CD4-positive, alpha-beta T cell treated with Interleukin-10 for 1 hour (primary cell): Measurements from ENCODE around the gene GNLY.
"Not testable (repeated sequence)": the region's sequence is repeated elsewhere in the genome, so short reads cannot be mapped to it uniquely, and the experiment has no call there.

ENCODE experiments used
- DNase-seq: peaks from one replicate; pipeline ENCODE4 v3.0.0-alpha.2; 2020

GNLY gene

DNA sequence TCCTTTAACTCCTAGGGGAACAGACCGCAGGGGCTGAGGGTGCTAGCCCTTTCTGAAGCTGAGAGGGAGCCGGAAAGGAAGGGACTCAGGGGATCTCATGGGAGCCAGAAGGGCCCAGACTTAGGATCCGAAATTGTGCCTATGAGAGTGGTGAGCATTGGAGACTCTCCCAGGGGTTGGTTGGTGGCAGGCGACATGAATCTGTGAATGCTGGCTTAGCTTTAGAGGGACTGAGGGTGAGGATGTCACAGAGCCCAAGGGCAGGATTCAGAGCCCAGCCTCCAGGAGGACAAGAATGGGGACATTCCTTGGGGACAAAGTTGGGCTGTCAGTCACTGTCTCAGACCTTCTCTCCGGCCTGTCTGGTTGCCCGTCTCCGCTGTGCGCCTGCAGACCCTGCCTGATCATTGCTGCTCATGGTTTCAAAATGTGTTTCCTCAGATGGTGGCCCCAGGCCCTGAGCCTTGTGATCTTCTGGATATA lies 17.5 kb downstream of the GNLY start:
- no peak for DNase-seq

DNA sequence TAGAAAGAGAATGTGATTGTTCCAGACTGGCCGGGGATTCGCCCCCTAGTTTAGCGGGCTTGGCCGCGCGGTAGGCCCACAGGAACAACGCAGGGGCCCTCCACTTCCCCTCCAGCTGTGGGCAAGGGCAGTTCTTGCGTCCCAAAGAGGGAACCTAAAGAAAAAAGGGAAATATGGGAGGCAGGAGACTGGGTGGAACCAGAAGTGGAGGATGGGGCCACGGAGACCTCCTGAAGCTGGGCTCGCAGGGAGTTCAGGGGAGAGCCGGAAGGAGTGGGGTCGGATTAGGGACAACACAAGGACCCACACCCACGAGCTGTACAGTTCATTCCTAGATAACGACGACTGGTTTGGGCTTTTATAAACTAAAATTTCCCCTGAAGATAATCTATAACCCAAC lies 18.2 kb downstream of the GNLY start:
- no peak for DNase-seq

DNA sequence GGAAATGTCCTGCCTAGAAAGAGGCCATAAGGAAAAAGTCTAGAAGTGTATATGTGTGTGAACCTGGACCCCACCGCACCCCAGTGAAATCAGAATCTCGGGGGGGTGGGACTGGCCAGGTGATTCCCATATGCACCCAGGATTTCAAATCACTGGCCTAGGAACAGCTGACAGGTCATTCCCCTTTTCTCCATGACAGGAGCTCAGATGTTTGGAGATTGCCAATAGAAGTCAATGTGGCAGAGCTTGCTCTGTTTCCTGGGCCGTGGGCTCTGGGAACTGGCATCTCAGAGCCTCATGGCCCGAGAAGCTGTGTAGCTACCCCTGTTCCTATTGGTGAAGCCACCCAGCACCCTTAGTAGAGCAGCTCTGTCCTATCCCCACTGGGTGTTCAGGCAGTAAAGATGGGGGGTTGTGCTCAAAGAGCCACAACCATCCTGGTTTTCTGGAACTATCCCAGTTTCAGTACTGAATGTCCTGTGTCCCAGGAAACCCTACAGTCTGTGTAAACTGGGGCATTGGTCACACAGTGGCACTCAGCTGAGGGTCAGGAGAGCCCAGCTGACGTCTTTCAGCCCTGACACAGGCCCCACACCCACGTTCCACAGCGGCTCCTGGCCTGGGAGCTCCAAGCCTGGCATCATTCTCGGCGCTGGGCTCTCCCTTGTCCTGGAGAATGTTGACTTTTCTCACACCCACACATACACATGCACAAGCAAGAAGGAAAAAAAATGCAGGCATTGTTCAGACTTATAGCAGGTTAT lies 18.9 kb downstream of the GNLY start:
- no peak for DNase-seq

DNA sequence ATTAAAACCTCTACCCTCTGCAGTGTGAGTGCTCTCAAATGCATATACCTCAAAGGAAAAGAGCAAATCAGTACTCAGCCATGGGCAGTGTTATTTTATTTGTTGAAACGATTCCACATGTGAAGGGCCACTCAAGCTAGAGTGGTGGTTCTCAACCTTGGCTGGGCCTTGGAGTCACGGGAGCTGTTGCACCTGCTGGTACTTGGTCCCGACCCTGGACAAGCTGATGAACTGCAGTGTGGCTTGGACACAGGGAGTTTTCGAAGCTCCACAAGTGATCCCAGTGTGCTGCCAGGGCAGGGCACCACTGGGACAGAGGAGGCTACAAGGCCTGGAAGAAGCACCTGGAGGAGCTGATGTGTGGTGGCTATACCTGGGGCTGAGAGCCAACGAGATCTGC lies 19.7 kb downstream of the GNLY start:
- DNase-seq: no peak

DNA sequence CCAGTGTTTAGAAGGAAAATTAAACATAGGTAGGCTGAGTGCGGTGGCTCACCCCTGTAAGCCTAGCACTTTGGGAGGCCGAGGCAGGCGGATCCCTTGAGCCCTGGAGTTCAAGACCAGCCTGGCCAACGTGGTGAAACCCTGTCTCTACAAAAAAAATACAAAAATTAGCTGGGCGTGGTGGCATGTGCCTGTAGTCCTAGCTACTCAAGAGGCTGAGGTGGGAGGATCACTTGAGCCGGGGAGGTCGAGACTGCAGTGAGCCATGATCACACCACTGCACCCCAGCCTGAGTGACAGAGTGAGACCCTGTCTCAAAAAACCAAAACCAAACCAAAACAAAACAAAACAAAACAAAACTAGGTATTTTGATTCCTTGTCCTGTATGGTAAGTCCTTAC lies 20.3 kb downstream of the GNLY start:
- DNase-seq: not testable (repeated sequence)

DNA sequence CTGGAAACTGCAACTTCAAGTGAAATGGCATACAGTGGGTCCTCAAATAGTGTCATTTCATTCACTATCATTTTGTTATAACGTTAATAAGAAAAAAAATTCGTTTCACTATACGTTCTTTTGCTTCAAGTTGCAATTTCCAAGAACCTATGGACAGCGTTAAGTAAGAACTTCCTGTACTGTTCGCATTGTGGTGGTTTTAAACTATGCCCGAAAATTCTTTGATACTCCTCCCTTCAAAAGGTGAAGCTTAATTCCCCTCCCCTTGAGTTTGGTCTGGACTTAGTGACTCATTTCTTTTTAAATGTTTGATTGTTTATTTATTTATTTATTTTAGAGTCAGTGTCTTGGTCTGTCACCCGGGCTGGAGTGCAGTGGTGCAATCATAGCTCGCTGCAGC lies 20.7 kb downstream of the GNLY start:
- no peak for DNase-seq

DNA sequence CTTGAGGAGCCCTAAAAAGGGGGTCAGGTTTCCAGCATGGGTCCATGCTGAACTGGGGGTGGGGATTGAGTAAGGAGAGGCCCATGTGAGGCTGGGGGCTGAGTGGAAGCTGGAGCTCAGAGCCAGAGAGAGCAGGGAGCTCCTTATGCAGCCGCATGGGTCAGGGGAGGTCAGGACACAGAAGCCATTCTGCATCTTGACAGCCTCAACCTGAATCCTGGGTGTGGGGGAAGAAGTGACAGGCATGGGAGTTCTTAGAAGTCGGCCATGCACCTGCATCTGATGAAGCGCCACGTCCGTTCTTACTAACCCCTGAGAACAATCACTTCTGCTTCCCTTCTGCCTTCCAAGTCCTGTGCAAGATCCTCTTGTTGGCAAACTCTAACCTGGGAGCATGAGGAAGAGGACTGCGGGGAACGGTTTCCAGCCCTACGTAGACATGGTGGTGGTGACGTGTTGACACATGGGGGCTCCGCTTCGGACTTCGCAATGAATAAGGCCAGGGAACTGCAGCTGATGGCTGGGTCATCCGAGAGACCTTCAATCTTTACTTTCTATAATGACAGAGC lies 22.3 kb downstream of the GNLY start:
- DNase-seq: no peak

DNA sequence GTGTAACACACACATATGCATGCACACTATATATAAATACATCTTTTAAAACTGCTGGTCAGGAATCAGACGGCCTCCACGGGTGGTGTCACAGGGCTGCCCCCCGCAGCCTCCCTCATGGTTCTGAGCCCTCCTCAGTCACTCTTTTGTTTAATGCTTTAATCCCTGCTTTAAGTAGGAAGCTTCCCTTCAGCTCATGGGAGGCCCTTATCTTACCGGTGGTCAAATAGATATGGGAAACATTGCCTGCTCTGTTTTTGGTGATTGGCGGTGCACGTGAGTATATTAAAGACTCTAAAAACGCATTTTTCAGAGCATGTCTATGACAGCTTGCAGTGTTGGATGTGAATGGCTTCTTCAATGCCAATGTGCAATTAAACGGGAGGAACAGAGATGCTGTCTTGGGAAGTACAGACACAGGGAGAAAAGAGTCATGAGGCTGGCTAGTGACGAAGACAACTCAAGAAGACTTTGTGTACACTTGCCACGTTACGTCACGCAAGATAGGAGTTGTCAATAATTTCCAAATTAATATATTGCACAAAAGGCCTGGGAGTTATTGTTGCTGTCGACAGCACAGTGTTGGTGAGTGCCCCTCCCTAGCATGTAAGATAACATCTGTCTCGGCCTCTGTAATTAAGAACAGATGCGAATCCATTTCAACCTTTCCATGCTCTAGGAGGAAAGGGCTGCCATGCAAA lies 23.3 kb downstream of the GNLY start:
- DNase-seq: no peak

DNA sequence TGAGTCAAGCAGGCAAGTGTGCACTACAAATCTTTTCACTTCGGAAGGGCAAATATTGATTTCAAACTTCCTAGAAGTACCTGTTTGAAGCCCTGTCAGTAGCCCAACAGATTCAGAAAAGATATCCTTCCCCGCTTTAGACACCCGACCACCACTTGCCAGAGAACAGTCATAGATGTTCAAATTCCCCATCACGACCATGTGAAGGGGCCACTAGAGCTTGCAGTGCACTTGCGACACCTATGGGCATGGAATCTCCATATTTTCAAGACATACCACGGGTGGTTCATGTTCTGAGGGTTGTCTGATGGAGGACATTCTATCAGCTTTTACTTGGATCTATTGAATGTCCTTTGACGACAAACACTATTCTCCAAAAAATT lies 23.8 kb downstream of the GNLY start:
- DNase-seq: no peak

DNA sequence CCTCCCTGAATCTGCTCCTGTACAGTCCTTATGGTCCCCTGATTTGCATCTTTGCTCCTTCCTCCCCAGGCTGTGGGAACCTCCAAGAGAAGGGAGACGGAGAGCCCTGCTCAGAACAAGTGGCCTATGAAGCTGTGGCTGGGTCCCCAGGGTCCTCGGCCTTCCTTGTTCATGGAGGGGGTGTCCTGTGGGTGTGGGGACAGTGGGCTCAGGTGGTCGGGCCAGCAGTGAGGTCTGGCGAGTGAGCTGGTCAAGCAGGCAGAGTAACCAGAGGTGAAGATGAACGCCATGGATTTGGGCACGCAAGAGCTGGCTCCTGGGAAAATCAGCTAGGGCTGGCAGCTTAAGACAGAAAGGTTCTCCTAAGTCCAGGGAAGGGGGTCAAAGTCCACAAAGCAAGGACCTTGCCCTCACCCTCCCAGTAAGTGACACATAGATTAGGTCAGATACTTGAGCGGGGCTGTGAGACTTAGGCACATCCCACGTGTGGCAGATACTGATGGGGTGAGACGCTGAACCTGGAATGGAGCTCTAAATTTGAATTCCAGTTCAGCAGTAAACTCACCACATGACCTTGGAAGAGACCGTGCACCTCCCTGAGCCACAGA lies 24.8 kb downstream of the GNLY start:
- no peak for DNase-seq

DNA sequence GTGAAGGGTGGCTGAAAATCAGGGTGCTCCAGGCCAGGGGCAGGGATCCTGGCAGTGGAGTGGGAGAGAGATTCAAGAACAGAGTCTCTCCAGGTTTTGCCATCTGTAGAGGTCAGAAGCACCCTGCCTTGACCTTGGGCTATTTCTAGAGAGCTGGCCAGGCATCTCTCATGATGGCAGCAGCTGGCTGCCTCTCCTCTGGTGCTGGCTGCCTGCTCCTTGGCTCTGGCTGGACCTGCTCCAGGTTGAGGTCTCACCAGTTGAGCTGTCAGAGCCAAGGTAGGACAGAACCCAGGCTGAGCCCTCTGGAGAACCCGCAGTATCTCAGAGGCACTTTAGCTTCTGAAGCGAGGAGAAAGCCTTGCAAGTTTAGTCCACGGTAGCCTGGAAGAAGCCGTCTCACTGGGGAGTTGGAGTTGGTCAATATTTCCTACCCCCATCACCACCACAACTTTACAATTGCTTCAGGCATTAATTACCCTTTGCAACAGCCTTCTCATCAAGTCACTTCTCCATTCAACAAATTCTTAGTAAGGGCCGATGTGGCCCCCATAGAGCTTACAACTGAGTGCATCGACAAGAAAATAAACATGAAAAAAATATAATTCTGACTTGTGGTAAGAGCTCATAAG lies 25.6 kb downstream of the GNLY start:
- no peak for DNase-seq

DNA sequence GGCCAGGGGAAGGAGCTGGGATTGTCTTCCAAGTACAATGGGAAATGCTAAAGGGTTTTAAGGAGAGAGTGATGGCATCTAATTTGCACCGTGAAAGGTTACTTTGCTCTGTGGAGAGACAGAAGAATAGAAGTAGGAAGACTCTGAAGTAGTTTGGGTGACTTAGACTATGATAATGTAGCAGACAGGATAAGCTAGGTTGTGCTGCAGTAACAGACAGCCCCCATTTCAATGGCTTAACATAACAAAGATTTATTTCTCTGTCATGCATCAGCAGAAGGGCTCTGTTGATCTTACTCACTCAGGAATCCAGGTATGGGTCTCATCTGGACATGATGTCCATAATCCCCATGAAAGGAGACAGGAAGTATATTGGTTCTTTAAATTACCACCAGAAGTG lies 26.4 kb downstream of the GNLY start:
- no peak for DNase-seq

DNA sequence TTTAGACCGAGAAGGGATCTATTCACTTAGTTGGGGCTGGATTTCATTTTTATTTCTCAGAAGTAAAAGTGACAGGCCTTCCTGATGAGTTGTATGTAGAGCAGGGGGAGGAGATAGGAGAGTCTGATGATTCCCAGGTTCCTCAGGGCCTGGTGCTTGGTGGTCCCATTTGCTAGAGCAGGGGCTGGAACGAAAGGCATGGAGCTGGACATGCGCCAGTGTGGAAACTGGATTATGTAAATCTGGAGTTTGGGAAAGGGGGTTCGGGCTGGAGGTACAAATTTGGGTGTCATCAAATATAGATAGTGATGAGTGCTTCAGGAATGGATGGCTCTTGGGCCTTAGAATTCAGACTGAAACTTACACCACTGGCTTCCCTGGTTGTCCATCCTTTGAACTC lies 27.5 kb downstream of the GNLY start:
- DNase-seq: no peak

DNA sequence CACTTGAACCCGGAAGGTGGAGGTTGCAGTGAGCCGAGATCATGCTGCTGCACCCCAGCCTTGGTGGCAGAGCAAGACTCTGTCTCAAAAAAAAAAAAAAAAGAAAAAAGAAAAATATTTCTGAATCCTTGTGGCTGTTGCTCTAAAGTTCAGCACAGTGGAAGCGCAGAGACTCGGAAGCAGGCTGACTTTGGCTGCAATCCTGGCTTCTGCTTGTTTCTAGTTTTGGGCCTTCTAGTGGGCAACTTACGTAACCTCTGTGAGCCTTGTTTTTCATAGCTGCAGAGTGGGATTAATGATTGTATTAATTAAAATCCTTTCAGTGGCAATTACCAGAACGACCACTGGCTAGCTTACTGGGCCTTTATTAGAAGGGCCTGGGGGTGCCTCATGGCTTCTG lies 28.4 kb downstream of the GNLY start:
- no peak for DNase-seq

DNA sequence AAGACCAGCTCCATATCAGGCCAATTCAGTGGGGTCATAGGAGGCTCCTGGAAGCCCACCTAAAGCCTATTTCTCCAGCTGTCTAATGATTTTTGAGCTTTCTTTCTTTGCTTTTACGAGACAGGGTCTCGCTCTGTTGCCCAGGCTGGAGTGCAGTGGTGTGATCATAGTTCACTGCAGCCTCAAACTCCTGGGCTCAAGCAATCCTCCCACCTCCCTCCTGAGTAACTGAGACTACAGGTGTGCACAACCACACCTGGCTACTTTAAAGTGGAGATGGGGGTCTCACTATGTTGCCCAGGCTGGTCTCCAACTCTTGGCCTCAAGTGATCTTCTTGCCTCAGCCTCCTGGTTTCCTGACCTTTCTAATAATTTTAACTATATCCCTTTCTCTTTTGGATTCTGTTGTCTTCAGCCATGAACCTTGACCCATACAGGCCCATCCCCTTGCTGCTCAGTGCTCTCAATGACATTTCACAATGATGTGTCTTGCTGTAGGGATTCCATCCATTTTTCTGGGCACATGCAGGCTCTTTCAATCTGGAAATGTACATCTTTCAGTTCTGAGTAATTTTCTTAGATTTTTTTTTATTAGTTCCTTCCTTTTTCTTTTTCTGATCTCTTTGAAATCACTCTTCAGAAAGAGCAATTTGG lies 29.7 kb downstream of the GNLY start:
- no peak for DNase-seq

DNA sequence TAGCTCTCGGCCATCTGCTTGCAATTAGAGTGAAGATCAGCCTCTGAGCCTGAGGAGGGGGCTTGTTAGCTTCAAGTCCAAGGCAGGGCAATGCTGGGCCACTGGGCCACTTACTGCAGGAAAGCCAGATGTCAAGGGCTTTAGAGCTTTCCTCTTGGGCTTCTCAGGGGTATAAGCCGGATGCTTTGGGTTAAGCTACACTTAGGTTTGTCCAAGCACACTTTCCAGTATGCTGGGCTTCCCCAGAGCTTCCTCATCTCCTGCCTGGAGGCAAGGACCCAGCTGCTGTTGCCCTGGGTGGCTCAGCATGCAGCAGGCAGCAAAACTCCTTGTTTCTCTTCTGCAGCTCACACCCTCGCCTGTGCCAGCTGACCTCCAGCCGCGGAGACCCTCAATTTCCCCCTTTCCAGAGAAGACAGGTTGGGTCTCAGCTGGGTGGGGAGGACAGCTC lies 30.6 kb downstream of the GNLY start:
- no peak for DNase-seq

DNA sequence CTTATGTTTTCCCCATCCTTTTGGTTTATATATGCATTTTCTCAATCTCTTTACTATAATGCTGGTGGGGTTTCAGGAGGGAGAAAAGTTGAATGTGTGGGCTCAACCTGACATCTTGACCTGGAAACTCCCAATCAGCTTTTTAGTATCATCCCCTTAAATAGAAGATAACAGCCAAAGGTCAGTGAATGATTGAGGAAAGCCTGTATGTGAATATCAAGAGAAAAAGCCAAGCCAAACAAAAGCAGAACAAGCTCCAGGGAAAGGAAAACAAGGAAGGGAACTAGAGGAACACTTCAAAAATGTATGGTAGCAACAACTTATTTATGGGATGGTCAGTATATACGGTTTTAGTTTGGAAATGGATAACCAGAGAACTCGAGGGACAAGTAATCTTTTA lies 31.3 kb downstream of the GNLY start:
- no peak for DNase-seq

DNA sequence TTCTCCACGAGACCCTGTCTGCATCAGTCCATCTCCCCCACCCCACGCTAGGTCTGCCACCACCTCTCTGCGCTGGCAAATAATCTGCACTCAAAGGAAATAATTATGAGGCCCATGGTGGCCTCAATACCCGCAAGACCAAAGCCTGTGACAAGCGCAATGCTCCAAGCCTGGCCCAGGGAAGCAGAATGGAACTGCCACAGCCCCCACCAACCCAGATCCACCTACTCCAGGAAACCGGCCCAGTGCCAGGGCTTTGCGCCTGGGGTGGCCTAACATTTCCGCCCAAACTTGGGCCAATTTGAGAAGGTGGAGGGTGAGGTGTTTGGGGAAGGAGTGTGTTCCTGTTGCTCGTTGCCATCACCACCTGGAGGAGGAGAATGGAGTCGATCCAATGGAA lies 33.6 kb downstream of the GNLY start:
- DNase-seq: no peak

DNA sequence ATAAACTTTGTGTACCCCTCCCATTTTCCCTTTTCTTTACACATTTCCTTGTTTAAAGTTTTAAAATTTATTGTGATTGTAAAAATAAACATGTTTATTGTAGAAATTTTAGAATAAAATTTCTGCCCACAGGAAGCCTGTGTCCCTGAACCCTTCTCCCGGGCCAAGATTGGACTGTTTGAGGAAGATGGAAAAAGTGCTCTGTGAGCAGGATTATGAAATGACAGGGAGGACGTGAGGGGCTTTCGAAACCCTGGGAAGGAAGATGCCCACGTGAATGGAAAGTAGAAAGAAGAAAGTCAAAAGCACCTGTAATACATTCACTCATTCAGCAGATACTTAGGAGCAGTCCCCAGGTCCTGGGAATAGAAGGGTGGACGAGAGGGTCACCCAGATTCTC lies 34.2 kb downstream of the GNLY start:
- DNase-seq: no peak

DNA sequence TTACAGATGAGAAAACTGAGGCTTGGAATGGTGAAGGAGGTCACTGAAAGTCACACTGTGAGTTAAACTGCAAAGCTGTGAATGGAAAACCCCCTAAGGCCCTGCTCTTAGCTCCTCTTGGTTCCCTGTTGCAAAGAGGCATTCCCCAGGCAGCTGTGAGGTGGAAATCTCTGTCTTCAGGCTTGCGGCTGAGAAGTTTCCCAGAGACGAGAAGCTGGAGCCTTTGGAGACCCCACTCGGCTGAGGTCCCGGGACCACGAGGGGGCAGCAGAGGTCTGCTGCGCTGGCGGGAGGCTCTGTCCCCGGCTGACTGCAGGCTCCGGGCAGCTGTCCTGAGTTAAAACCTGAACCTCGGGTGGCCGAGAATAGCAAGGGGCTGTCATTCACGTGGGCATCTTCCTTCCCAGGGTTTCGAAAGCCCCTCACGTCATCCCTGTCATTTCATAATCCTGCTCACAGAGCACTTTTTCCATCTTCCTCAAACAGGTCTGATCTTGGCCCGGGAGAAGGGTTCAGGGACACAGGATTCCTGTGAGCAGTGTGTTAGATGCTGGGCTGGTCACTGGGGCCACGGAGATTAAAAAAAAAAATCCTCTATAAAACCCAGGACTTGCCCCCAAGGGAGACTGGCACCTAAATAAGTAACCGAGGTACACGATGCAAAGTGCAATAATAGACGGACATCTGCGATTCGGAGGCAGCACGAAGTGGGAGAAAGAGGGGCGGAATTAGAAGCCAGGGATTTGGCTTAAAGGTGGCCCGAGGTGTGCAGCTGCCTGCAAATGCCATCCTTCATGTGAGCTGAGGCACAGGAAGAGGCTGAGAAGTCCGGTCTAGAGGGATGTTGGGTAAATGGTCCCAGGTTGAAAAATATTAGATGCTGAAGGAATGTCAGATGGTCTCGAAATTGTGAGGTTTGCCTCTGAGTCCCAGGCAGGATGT lies 35.0 kb downstream of the GNLY start:
- peak; percentile 67 for DNase-seq

DNA sequence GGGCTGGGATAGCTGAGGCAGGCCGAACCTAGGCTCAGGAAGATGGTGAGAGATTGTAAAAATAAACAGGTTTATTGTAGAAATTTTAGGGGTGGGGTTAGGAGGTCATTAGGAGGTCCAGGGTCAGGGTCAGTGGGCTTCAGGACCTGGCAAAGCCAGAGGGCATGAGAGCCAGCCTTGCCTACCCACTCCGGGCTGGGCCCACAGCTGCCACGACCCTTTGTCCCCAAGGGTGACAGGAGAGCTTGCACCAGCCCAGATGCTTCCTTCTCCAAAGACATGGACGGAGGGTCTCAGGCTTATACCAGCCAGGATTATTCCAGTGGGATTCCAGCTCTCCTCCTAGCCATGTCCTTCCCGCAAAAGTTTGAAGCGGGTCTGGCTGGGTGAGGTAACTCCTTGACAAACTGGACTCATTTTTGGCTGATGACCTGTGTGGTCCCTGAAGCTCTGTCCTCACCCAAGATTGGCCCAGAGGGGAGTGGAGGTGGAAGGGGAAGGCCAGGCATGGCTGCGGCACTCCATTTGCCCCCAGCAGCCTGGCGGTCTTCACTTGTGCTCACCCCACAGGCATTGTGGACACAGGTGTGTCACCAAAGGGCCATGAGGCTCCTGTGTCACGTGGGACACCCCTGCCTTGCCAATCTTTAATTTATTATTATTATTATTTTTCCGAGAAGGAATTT lies 35.8 kb downstream of the GNLY start:
- no peak for DNase-seq
